H1 (cell line): ENCODE data around the gene SLC23A3. TPM values are rescaled to one million over a fixed set of nuclear protein-coding genes. Genes with fewer than 3 reads are reported as not detected.

ENCODE experiments used
- CTCF ChIA-PET: fragments of 300-600 bp; sonication (Branson Sonifier 250); formaldehyde crosslinking; loops from one replicate; lab custom pipeline; 2021; ENCODE audit not compliant: partially characterized antibody; lab: Charles Lee
- POLR2A ChIA-PET: fragments of 300-600 bp; sonication (Branson Sonifier 250); formaldehyde crosslinking; loops from one replicate; lab custom pipeline; 2021; ENCODE audit warnings: inconsistent platforms; ENCODE audit not compliant: partially characterized antibody; lab: Charles Lee
- DNase-seq, 2 experiments: peaks; one replicate each; pipeline versions ENCODE4 v3.0.0 to v3.0.0-alpha.2; 2010 to 2022; ENCODE audit warnings: low spot score in 2 of 2, low read depth in 1 of 2, mixed read lengths in 1 of 2
- FAIRE-seq: peaks from 2 replicates; lab custom pipeline; 2011; peaks lifted over from hg19 to GRCh38; lab: Jason Lieb, UNC
- H2AFZ ChIP-seq: 2 replicates; pipeline ENCODE4 v1.8.1; 2012; ENCODE audit warnings: low read length, inconsistent platforms
- H2AK5ac ChIP-seq: 2 replicates; pipeline ENCODE4 v1.6.1; 2013; ENCODE audit warnings: low read depth, low read length
- H2BK120ac ChIP-seq: replicated peaks from 2 replicates; pipeline ENCODE3; 2013; ENCODE audit warnings: low read depth, low read length, inconsistent platforms
- H2BK12ac ChIP-seq: 2 replicates; pipeline ENCODE4 v1.6.1; 2013; ENCODE audit warnings: low read depth, low read length
- H2BK15ac ChIP-seq: 2 replicates; pipeline ENCODE4 v1.6.1; 2013; ENCODE audit warnings: low read length
- H2BK20ac ChIP-seq: 2 replicates; pipeline ENCODE4 v1.6.1; 2013; ENCODE audit warnings: low read length
- H2BK5ac ChIP-seq: 2 replicates; pipeline ENCODE4 v1.6.1; 2013; ENCODE audit warnings: low read depth, low read length
- H3K14ac ChIP-seq: 2 replicates; pipeline ENCODE4 v1.6.1; 2013; ENCODE audit warnings: inconsistent platforms; ENCODE audit not compliant: insufficient read length
- H3K18ac ChIP-seq: 2 replicates; pipeline ENCODE4 v1.6.1; 2013; ENCODE audit warnings: low read length; ENCODE audit errors: extremely low read depth
- H3K23ac ChIP-seq: 2 replicates; pipeline ENCODE4 v1.6.1; 2013; ENCODE audit warnings: inconsistent platforms; ENCODE audit not compliant: insufficient read length
- H3K23me2 ChIP-seq: 2 replicates; pipeline ENCODE4 v1.6.1; 2013; ENCODE audit warnings: low read depth, low read length
- H3K27ac ChIP-seq: 2 replicates; pipeline ENCODE4 v1.6.1; 2011; ENCODE audit warnings: low read depth, low read length, inconsistent platforms
- H3K27me3 ChIP-seq, 4 experiments: replicated peaks in 1 of 4; 1 replicate in 1 of 4; 2 replicates in 3 of 4; pipeline versions ENCODE4 v1.6.1 to v1.8.1; 2011 to 2013; ENCODE audit warnings: low read length in 3 of 4, mild to moderate bottlenecking in 3 of 4, inconsistent platforms in 2 of 4, mixed read lengths in 2 of 4, moderate library complexity in 1 of 4; ENCODE audit not compliant: control insufficient read depth in 3 of 4, insufficient read depth in 3 of 4; ENCODE audit errors: extremely low read depth in 1 of 4
- H3K36me3 ChIP-seq, 4 experiments: 2 replicates each; pipeline versions ENCODE4 v1.6.1 to v1.8.1; 2011 to 2013; ENCODE audit warnings: mild to moderate bottlenecking in 4 of 4, low read length in 3 of 4, moderate library complexity in 2 of 4, control low read depth in 1 of 4, inconsistent platforms in 1 of 4; ENCODE audit not compliant: insufficient read depth in 4 of 4, control insufficient read depth in 2 of 4
- H3K4ac ChIP-seq: replicated peaks from 2 replicates; pipeline ENCODE3; 2013; ENCODE audit warnings: low read length, low read depth, mixed read lengths, inconsistent platforms; ENCODE audit not compliant: insufficient read length
- H3K4me1 ChIP-seq, 4 experiments: replicated peaks in 1 of 4; 1 replicate in 1 of 4; 2 replicates in 3 of 4; pipeline versions ENCODE4 v1.6.1 to v1.8.1; 2011 to 2013; ENCODE audit warnings: low read length in 3 of 4, inconsistent platforms in 2 of 4, mixed read lengths in 1 of 4; ENCODE audit not compliant: insufficient read depth in 4 of 4, control insufficient read depth in 3 of 4
- H3K4me2 ChIP-seq, 2 experiments: 2 replicates each; pipeline versions ENCODE4 v1.6.1 to v1.8.1; 2011 to 2013; ENCODE audit warnings: low read depth in 2 of 2, low read length in 2 of 2, control low read depth in 1 of 2, inconsistent platforms in 1 of 2, mild to moderate bottlenecking in 1 of 2; ENCODE audit not compliant: insufficient read depth in 1 of 2
- H3K4me3 ChIP-seq, 4 experiments: fragments of 200-600, 300-600 bp in 1 of 4; sonication (generic), shearing (Covaris generic), sonication (Bioruptor Twin) in 1 of 4; 2 replicates each; pipeline versions ENCODE4 v1.5.1 to v1.8.1; 2011 to 2016; ENCODE audit warnings: low read length in 4 of 4, low read depth in 3 of 4, control low read depth in 2 of 4, inconsistent platforms in 2 of 4, mild to moderate bottlenecking in 2 of 4, mixed read lengths in 1 of 4, moderate library complexity in 1 of 4; ENCODE audit not compliant: insufficient read depth in 2 of 4; ENCODE audit errors: extremely low read depth in 1 of 4
- H3K56ac ChIP-seq: replicated peaks from 2 replicates; pipeline ENCODE3; 2013; ENCODE audit warnings: low read depth, mild to moderate bottlenecking, mixed read lengths, low read length, inconsistent platforms; ENCODE audit not compliant: insufficient read length
- H3K79me1 ChIP-seq: 2 replicates; pipeline ENCODE4 v1.6.1; 2013; ENCODE audit warnings: low read depth, low read length, control low read depth
- H3K79me2 ChIP-seq, 2 experiments: 2 replicates each; pipeline versions ENCODE4 v1.6.1 to v1.8.1; 2012 to 2013; ENCODE audit warnings: low read length in 2 of 2, mild to moderate bottlenecking in 2 of 2, inconsistent platforms in 1 of 2; ENCODE audit not compliant: insufficient read depth in 2 of 2, control insufficient read depth in 1 of 2
- H3K9ac ChIP-seq, 4 experiments: replicated peaks in 1 of 4; 1 replicate in 1 of 4; 2 replicates in 3 of 4; pipeline versions ENCODE4 v1.6.1 to v1.8.1; 2011 to 2013; ENCODE audit warnings: low read depth in 3 of 4, low read length in 3 of 4, control low read depth in 2 of 4, mild to moderate bottlenecking in 2 of 4, moderate library complexity in 2 of 4, inconsistent platforms in 1 of 4; ENCODE audit errors: extremely low read depth in 1 of 4
- H3K9me3 ChIP-seq, 2 experiments: 2 replicates each; pipeline versions ENCODE4 v1.6.1 to v1.8.1; 2012 to 2013; ENCODE audit warnings: mild to moderate bottlenecking in 2 of 2, moderate library complexity in 2 of 2, control low read depth in 1 of 2, inconsistent platforms in 1 of 2, low read depth in 1 of 2, low read length in 1 of 2, mixed read lengths in 1 of 2; ENCODE audit not compliant: insufficient read depth in 2 of 2
- H4K20me1 ChIP-seq, 2 experiments: replicated peaks in 1 of 2; 2 replicates each; pipeline versions ENCODE3 to v1.8.1; 2011 to 2013; ENCODE audit warnings: inconsistent platforms in 2 of 2, low read length in 2 of 2, mild to moderate bottlenecking in 1 of 2; ENCODE audit not compliant: insufficient read depth in 2 of 2, control insufficient read depth in 1 of 2
- H4K5ac ChIP-seq: 2 replicates; pipeline ENCODE4 v1.6.1; 2013; ENCODE audit warnings: low read length, low read depth, mixed read lengths, inconsistent platforms; ENCODE audit not compliant: insufficient read length
- H4K8ac ChIP-seq: 2 replicates; pipeline ENCODE4 v1.8.0; 2013; ENCODE audit warnings: mild to moderate bottlenecking, moderate library complexity, low read length, inconsistent platforms; ENCODE audit not compliant: insufficient read depth; ENCODE audit errors: extremely low read depth
- H4K91ac ChIP-seq: replicated peaks from 2 replicates; pipeline ENCODE3; 2013; ENCODE audit warnings: low read length, mixed read lengths, inconsistent platforms; ENCODE audit not compliant: insufficient read length
- PHF8 ChIP-seq: fragments of 200-600 bp; sonication (generic); conservative IDR thresholded peaks from 2 replicates; pipeline ENCODE4 v1.7.1; 2012; ENCODE audit warnings: low read depth, mild to moderate bottlenecking, inconsistent platforms, low read length, moderate library complexity
- WGBS, 2 experiments: shearing (Covaris generic) in 1 of 2; methylation state at CpG; one replicate each; pipeline versions ENCODE4 v1.1.6 to v1.1.7; 2013 to 2015; ENCODE audit warnings: low lambda C conversion rate in 2 of 2, mixed read lengths in 2 of 2, inconsistent platforms in 1 of 2, low coverage in 1 of 2, missing lambda C conversion rate in 1 of 2; ENCODE audit not compliant: insufficient replicate concordance in 2 of 2, insufficient coverage in 1 of 2, insufficient read length in 1 of 2; ENCODE audit errors: extremely low coverage in 1 of 2, missing lambda C conversion rate in 1 of 2; 5-methylcytosine and 5-hydroxymethylcytosine counted together
- polyA plus RNA-seq, 7 experiments: library from polyadenylated mRNA; depleted of rRNA in 3 of 7; stranded (reverse) in 5 of 7; unstranded in 2 of 7; fragments of >200 nt in 5 of 7; fragments of 200-250 nt in 2 of 7; gene quantifications; 1 replicate in 5 of 7; 2 replicates in 1 of 7; 4 replicates in 1 of 7; pipeline versions ENCODE4 v1.2.1 to v1.2.3, GENCODE V29; 2011 to 2013; ENCODE audit warnings: missing spikeins in 2 of 7, mixed read lengths in 2 of 7
- total RNA-seq: library from RNA; stranded (reverse); fragmentation: NEBNext Ultra II Directional; extraction: Animal tissue kit (Norgen Biotek cat#: 25700); gene quantifications from 2 replicates; pipeline ENCODE4 v1.2.1, GENCODE V29; 2021

SLC23A3 gene
- total and polyA plus RNA-seq, 2 of the 8 experiments (the other 6 are each of a cell fraction or from before 2014, with no cell fraction given) = 0.35 to 0.84 TPM

DNA sequence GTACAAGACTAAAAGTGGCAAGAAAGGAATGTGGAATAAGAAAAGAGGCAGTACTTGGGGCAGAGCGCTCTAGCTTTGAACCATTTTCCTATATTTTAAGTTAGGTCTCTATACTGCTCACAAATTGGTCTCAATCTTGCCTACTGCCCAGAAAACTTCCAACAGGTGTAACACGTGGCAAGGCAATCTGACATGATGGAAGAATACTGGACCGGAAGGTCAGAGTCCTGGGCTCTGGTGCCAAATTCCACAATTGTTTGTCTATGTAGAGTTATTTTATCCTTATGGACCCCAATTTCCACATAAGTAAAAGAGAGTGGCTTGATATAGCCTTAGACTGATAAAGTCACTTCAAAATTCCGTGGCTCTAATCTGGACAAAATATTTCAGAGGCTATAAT is 38.1 kb downstream of the SLC23A3 start:
- CTCF ChIA-PET = interaction anchor here (1.0 to 37.2 kb wide), 10 partner anchors 9 to 136 kb away, joined by 3 to 1777 read pairs (median 6); partner anchors contain the start of genes CFAP65 and IHH
- no peaks in the 10 kb centered on the region for H3K9me3 ChIP-seq
- no peak for TF ChIP-seq PHF8

More for the DNA sequence above, 38.1 kb downstream of the SLC23A3 start:
- Histone ChIP-seq H3K79me2 (no peaks in the 10 kb centered on the region), H3K27me3 (no peaks in the 10 kb centered on the region), H4K20me1 (no peaks in the 10 kb centered on the region), H3K23ac (no peak overlapping the region), H3K4me3 (no peak overlapping the region), H3K36me3 (no peaks in the 10 kb centered on the region), H3K4ac (no peak overlapping the region), H3K4me1 (no peaks in the 10 kb centered on the region; a peak in 1 of 7 replicates), H3K56ac (no peak overlapping the region), H4K5ac (no peak overlapping the region), H2BK12ac (no peak overlapping the region), H3K27ac (no peak overlapping the region), H2AFZ (no peak overlapping the region), H2BK120ac (no peak overlapping the region), H3K4me2 (no peak overlapping the region), H2BK20ac (no peak overlapping the region), H4K91ac (no peak overlapping the region), H2BK5ac (no peak overlapping the region), H3K79me1 (no peaks in the 10 kb centered on the region), H2BK15ac (no peak overlapping the region), H3K23me2 (no peaks in the 10 kb centered on the region), H4K8ac (no peak overlapping the region), H2AK5ac (no peak overlapping the region), H3K18ac (no peak overlapping the region), H3K9ac (no peak overlapping the region), H3K14ac (no peak overlapping the region)
- FAIRE-seq = no peak
- DNase-seq = no peak
- POLR2A ChIA-PET = no interaction called here
- 92% methylated on average over 4 of the region's 4 CpGs; no CpG with 5 or more reads in 1 of the 2 experiments for WGBS, 2 experiments
